Left ventricle myocardium inferior (tissue), 1 donor: ENCODE results near the gene PON3. TPM values are rescaled to one million over a fixed set of nuclear protein-coding genes. Genes with fewer than 3 reads are reported as not detected.

Experiments used
- DNase-seq: peaks from one replicate; pipeline ENCODE4 v3.0.0-alpha.2; 2020
- H3K27ac ChIP-seq: fragments of 200-600 bp; replicated peaks from 2 replicates; pipeline ENCODE4 v1.8.0; 2021
- H3K27me3 ChIP-seq: fragments of 200-600 bp; 2 replicates; pipeline ENCODE4 v1.8.0; 2021; ENCODE audit warnings: low read depth
- H3K36me3 ChIP-seq: fragments of 200-600 bp; 2 replicates; pipeline ENCODE4 v1.8.0; 2021
- H3K4me1 ChIP-seq: fragments of 200-600 bp; 2 replicates; pipeline ENCODE4 v1.8.0; 2021
- H3K4me3 ChIP-seq: fragments of 200-600 bp; 2 replicates; pipeline ENCODE4 v1.8.0; 2021; ENCODE audit warnings: mild to moderate bottlenecking, moderate library complexity
- H3K9me3 ChIP-seq: fragments of 200-600 bp; replicated peaks from 2 replicates; pipeline ENCODE4 v1.8.0; 2021
- CTCF ChIP-seq: fragments of 200-600 bp; IDR thresholded peaks from 2 replicates; pipeline ENCODE4 v1.8.0; 2021; ENCODE audit warnings: antibody characterized with exemption, mild to moderate bottlenecking, borderline replicate concordance
- intact Hi-C: fragments of 100-400 bp; cut with micrococcal nuclease; formaldehyde crosslinking; loops from one replicate; pipeline ENCODE4 v1.11.0; 2022
- total RNA-seq: library from RNA; stranded (reverse); fragmentation: NEBNext Ultra II Directional; extraction: Animal tissue kit (Norgen Biotek cat#: 25700); gene quantifications from one replicate; pipeline ENCODE4 v1.2.1, GENCODE V29; 2021
- donor health status: DM: no; HTN: yes; CAD: no; lungs with severe emphysema.

Gene PON3
- total RNA-seq, 1 donor from 2014 or later = 0.69 TPM

DNA sequence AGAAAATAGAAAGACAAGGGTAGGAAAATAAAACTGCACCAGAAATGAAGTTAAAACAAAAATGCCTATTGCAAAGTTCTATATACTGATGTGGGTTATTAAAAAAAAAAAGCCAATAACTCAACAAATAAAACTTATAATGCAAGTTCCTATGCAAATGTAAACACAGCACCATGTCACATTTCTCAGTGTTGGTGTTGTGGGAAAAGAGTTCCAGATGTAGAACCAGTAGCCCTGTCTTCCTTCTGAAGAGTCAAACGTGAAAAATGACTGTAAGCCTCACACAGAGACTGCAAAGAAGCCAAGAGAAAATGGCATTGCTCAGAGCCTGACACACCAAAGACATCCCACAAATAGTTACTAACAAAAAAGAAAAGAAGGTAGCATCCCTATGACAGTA, 28.5 kb upstream of the PON3 start:
- no peaks in the 10 kb centered on the region for H3K27me3 ChIP-seq
- peaks cover 14% of the 10 kb centered on the region for H3K36me3 ChIP-seq
- intact Hi-C loops = no loop called here
- H3K4me3 ChIP-seq = no peak overlapping the region
- TF ChIP-seq CTCF = no peak
- H3K4me1 ChIP-seq = peaks cover 9% of the 10 kb centered on the region
- no peak overlapping the region for H3K27ac ChIP-seq
- H3K9me3 ChIP-seq = peaks cover 4% of the 10 kb centered on the region
- no peak for DNase-seq

- Histone ChIP-seq H3K36me3 (peaks cover 16% of the 10 kb centered on the region), H3K4me1 (peaks cover 9% of the 10 kb centered on the region), H3K27me3 (no peaks in the 10 kb centered on the region), H3K9me3 (no peaks in the 10 kb centered on the region), H3K27ac (no peak overlapping the region), H3K4me3 (no peak overlapping the region)
- intact Hi-C loops = no loop called here
- no peak for DNase-seq
- no peak for TF ChIP-seq CTCF
Measured at GRCh38 chr7:95421847-95422444, 25.8 kb upstream of the PON3 start.

GRCh38 chr7:95421000-95421846, 25.0 kb upstream of the PON3 start:
- TF ChIP-seq CTCF = no peak
- Histone ChIP-seq H3K4me3 (no peak overlapping the region), H3K4me1 (peaks cover 9% of the 10 kb centered on the region), H3K27me3 (no peaks in the 10 kb centered on the region), H3K27ac (no peak overlapping the region), H3K36me3 (peaks cover 17% of the 10 kb centered on the region), H3K9me3 (no peaks in the 10 kb centered on the region)
- no peak for DNase-seq
- intact Hi-C loops = no loop called here

DNA sequence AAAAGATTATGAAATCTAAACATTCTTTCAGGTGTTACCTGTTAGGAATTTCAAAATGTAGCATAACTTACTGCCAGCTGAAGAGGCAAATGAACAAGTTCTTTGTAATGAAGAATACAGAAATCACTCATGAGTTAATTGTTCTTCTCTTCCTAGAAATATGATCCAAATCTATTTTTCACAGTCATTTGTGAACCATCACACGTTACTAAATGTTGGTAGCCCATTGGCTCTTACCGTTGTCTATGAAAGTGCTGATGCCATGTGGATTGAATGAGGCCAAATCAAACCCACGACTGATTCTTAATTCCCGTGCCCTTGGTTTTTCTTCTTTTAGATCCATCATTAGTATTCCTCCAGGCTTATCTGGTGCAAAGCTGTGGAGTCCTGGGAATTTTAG, 15.9 kb upstream of the PON3 start:
- intact Hi-C loops = no loop called here
- Histone ChIP-seq H3K27me3 (no peaks in the 10 kb centered on the region), H3K4me3 (no peak overlapping the region), H3K9me3 (no peaks in the 10 kb centered on the region), H3K36me3 (peaks cover 65% of the 10 kb centered on the region), H3K27ac (no peak overlapping the region), H3K4me1 (no peaks in the 10 kb centered on the region)
- TF ChIP-seq CTCF = no peak
- DNase-seq = no peak

DNA sequence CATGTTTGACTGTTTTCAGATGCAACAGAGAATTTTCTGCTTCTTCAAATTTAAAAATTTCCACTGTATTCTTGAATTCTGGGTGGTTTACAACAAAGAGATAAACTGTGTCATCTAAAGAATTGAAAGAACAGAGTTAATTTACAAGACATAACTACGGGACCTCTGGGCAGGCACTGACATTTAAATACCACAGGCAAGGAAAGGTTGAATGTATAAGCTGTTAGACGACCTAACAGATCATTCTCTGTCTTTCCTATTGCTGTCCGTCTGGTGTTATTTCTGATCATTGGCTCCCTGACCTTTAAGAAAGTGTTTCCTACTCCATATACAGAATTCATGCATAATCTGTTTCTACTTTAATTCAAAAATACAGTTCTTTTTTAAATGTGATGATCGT, 15.5 kb upstream of the PON3 start:
- Histone ChIP-seq H3K4me3 (no peak overlapping the region), H3K36me3 (peaks cover 65% of the 10 kb centered on the region), H3K27me3 (no peaks in the 10 kb centered on the region), H3K9me3 (no peaks in the 10 kb centered on the region), H3K4me1 (no peaks in the 10 kb centered on the region), H3K27ac (no peak overlapping the region)
- intact Hi-C loops = no loop called here
- no peak for DNase-seq
- TF ChIP-seq CTCF = no peak
